Inferior parietal cortex (tissue), 1 donor: ENCODE data around the gene LRRFIP1.

Source experiments
- DNase-seq: peaks from one replicate; pipeline ENCODE4 v3.0.0-alpha.2; 2016; ENCODE audit errors: extremely low spot score

The LRRFIP1 gene

GRCh38 chr2:237704501-237705434 is 77.4 kb downstream of the LRRFIP1 start:
- no peak for DNase-seq

DNA sequence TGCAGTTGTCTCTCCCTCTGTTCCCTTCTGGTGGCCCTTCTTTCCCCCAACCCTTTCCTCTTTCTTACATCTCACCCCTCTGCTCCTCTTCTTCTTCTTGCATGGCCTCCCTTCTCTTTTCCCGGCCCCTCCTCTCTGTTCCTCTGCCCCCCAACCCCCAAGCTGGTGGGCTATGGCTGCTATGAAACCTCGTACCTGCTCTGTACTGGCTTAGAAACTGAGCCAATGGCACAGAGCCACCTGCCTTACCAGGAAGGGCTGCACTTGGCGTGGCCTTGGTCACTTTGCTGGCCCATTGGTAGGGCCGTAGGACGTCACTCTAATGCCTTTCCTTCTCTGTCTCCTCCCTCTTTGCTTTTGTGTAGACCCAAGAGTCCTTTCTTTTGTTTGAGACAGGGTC is 78.9 kb downstream of the LRRFIP1 start:
- DNase-seq, result no peak

GRCh38 chr2:237708065-237708398 is 80.6 kb downstream of the LRRFIP1 start:
- no peak for DNase-seq

DNA sequence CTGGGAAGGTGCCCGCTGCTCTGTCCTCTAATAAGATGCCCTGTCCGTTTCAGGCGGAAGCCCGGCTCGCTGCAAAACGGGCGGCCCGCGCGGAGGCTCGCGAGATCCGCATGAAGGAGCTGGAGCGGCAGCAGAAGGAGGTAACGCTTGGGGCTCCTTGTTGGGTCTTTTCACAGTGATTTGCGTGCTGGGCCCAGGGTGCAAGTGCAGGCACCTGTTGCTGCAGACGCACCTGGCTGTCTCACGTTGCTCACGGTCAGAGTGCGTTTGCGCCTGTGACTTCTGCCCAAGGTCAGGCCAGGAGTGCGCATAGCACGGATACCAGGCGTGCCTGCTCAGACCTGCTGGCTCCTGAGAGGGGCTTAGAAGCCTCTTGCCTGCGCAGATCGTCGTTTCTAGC is 81.1 kb downstream of the LRRFIP1 start:
- no peak for DNase-seq

DNA sequence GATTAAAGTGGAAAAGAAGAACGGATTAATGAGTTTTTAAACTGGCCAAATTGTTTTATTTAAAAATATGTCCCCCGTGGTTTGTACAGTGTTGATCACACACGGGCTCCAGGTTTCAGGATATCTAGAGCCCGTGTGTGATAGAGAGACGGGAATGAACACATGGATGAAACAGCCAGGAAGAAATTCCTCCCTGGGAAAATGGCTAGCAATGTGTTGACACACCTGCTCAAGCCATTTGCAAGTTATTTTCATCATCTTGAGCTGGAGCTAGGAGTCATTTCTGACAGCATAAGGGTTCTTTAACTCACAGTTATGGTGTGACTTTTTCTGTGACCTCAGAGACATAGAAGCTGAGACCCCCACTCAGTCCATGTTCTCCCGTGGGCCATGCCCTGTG is 81.6 kb downstream of the LRRFIP1 start:
- no peak for DNase-seq

DNA sequence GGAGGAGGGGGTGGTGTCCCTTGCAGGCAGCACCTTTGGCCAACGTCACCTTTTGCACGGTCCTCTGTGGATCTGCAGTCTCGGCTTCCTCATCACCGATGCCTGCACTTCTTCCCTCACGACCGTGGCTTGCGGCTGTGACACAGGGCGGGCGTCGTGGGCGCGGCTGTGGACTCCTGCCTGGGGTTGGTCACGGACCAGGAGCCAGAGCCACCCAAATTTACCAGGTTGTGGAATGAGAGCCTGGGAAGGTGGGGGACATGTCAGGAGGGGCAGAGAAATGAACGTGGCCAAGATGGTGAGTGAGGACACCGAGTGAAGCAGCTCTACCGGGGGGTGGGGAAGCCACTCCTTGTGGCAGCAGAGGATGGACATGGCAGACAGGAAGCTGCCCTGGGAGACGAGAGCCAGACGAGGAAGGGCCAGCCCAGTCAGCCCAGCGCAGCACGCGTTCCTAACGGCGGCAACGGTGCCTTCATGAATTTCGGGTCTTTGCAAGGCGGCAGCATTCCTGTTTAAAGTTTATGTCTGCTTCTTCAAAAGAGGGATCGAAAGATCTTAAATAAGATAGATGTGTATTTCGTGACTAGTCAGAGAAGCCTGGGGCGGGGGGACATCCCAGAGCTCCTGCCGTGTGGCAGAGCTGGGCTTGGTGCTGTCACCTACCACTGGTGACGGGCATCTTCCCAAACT is 84.2 kb downstream of the LRRFIP1 start:
- DNase-seq, result no peak

GRCh38 chr2:237712477-237713377 is 85.3 kb downstream of the LRRFIP1 start:
- DNase-seq, result no peak

- no peak for DNase-seq
Observed at GRCh38 chr2:237714690-237715458, 87.5 kb downstream of the LRRFIP1 start.

DNA sequence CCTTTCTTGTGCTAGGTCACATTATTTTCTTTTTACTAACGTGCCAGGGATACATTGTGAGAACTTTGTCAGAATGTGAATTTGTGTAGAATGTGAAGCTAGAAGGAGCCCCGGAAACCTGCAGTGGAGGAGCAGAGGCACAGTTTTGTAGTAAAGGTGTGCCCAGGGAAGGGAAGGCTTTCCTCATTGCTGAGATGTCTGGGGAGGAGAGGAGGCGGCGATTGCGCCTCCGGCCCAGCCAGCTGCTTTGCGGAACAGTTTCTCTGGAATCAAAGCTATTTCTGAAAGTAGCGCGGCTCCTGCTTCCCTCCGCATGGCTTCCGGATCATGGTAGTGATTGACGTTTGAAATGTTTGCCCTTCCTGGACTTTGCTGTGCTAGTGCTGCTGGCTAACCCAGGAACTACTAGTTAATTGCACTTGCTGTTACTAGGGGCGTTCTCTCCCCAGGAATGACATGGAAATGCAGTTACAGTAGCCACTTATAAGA is 88.1 kb downstream of the LRRFIP1 start:
- no peak for DNase-seq

DNA sequence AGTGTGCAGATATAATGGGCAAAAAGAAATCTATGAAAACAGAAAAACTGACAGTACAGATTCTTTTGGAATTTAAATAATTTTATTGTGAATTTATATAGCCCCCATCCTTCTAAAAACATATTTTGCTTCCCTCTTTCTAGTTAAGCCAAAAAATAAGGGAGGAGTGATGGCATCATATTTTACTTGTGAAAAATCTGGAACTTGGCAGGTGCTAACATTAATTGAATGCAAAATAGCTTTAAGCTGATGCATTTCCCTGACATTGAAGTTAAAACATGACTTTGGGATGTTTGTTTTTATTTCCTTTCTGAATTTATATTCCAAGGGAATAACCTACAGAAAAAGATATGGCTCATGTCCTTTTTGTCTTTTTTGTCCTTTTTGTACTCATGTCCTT is 88.6 kb downstream of the LRRFIP1 start:
- DNase-seq, result no peak

GRCh38 chr2:237717366-237718276 is 90.2 kb downstream of the LRRFIP1 start:
- no peak for DNase-seq

DNA sequence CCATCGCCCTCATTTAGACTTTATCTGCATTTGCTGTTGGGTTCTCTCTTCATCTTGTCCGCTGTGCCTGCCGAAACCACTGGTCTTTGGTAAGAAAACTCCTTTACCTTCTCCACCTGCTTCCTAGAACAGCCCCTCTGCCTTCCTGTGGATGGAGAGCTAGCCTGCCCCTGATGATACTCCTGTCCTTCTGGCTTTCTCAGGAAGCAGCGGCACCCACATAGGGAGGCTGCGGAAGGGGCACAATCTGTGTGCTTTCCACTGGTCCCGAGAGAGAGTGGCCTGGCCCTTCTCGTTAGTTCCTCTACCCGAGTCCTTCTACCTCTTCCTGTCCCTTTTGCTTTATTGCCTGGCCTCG is 90.9 kb downstream of the LRRFIP1 start:
- DNase-seq, result no peak

DNA sequence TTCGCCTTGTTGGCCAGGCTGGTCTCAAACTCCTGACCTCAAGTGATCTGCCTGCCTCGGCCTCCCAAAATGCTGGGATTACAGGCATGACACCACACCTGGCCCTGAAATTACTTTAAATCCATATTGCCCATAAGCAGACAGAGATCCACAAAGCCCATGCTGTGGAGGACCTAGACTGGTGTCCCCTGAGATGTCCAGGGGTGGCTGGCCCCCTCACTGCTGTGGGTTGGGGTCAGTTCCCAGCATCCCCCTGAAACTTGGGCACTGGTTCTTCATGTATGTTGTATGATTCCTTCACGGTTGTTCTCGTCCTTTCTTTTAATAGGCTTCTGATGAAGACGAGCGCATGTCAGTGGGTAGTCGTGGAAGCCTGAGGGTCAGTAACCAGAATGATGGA is 93.1 kb downstream of the LRRFIP1 start:
- DNase-seq, result no peak

GRCh38 chr2:237720957-237721356 is 93.6 kb downstream of the LRRFIP1 start:
- DNase-seq, result no peak

DNA sequence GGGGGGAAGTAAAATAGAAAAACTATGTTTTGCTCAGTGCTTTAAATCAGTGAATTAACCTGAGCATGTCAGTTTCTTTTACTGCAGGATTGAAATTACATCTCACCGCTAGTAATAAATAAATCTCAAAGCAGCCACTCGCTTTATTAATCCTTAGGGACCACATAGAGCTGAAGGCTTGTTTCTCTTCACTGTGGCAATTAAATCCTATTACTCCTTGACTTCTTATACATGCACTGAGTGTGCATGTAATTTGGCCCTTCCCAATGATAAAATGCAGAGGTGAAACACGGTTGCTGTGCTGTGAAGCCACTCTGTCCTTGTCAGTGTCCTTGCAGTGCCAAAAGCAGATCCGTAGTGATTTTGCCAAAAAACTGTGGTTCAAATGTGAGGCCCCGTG is 94.1 kb downstream of the LRRFIP1 start:
- no peak for DNase-seq

DNA sequence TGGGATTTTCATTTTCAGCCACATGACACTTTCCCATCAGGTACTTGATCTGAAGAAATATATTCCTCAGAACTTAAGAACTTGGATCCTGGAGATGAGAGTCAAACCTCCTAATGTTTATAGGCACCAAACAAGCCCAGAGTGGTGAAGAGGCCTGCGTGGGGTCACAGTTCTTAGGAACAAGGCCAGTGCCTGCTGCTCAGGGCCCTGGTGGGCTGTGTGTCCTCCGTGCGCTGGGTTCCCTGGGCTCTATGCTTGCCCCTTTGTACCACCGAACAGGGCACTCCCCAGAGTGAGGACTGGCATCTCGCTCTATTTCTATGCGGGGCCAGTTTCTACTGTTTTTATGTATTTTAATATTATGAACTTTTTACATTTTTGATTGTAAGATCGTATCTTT is 95.2 kb downstream of the LRRFIP1 start:
- no peak for DNase-seq

GRCh38 chr2:237723023-237723422 is 95.6 kb downstream of the LRRFIP1 start:
- DNase-seq, result no peak

DNA sequence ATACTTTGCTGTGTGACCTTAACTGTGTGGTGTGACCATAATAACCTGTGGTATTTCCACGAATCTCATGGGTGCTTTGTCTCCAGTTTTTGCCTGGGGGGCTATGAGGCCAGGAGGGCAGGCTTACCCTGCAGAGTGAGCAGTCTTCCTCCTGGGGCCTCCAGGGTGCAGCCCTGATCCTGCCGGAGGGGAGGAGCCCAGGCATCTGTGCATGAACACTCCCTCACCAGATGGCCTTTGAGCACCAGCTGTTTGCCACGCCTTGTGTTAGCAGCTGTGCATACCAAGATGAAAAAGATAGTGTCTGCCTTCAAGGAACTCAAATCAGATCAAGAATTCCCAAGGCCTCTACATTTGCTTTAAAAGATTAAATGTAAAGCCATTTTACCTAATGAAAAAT is 96.2 kb downstream of the LRRFIP1 start:
- no peak for DNase-seq

DNA sequence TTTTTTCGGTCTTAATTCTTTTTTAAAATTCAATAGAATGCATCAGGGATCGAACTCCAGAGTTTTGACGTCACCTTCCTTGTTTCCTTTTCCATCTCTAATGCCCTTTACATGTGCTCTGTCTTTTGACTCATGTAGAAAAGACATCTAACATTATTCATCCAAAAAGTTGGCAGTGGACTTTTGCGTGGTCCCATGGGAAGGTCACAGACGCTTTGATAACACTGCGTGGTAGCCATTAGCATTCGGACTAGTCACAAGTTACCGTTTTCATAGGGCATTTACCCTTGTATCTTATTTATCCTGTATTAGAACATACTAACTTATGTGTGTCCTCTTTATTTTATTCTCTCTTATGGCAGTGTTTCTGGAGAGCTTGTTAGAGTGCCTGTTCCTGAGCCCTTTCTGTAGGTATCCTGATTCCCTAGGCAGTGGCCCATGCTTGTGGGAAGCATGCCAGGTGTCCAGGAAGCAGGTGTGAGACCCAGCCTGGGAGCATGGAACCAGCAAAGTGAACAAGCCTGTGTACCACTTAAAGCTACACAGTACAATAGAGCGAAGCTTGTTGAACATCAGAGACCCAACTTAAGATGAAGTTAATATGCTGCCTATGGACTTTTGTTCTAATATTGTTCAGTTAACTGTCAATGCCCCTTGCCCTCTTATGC is 97.6 kb downstream of the LRRFIP1 start:
- no peak for DNase-seq

GRCh38 chr2:237725661-237726060 is 98.3 kb downstream of the LRRFIP1 start:
- DNase-seq, result no peak
